ENCODE data around the gene CA14.
"Not testable (repeated sequence)": the region's sequence is repeated elsewhere in the genome, so short reads cannot be mapped to it uniquely, and the experiment has no call there.

CA14 gene

GRCh38 chr1:150280138-150280707 lies 22.6 kb downstream of the CA14 start:
- DNase-seq (ENCODE audit: low read depth in 2 of 2) = no peak

- peak; percentile 30 to 38 for DNase-seq (ENCODE audit: low read depth in 2 of 2)
Measured at GRCh38 chr1:150281221-150281757, 23.7 kb downstream of the CA14 start.

- DNase-seq (ENCODE audit: low read depth in 2 of 2) = peak; percentile 42 to 61
Measured at GRCh38 chr1:150281758-150282557, 24.4 kb downstream of the CA14 start, which contains the start of gene CIART. Gene CIART, plus strand, starts transcription at chr1:150282554. Its CDS starts 714 bp downstream, at chr1:150283268.

- no peak for DNase-seq (ENCODE audit: low read depth in 2 of 2)
Measured at GRCh38 chr1:150282558-150282958, 25.0 kb downstream of the CA14 start.

- no peak for DNase-seq (ENCODE audit: low read depth in 2 of 2)
Measured at GRCh38 chr1:150283260-150283659, 25.7 kb downstream of the CA14 start.

GRCh38 chr1:150288382-150288781 lies 30.8 kb downstream of the CA14 start:
- no peak for DNase-seq (ENCODE audit: low read depth in 2 of 2)

GRCh38 chr1:150288822-150289221 lies 31.2 kb downstream of the CA14 start:
- no peak for DNase-seq (ENCODE audit: low read depth in 2 of 2)

GRCh38 chr1:150293433-150294253 lies 36.1 kb downstream of the CA14 start, which contains the start of gene MRPS21:
Gene MRPS21, plus strand, starts transcription at chr1:150293861. Its CDS starts 506 bp downstream, at chr1:150294367.
- DNase-seq (ENCODE audit: low read depth in 2 of 2) = peak; percentile 80

GRCh38 chr1:150295476-150295875 lies 37.9 kb downstream of the CA14 start:
- no peak for DNase-seq (ENCODE audit: low read depth in 2 of 2)

GRCh38 chr1:150299716-150300115 lies 42.1 kb downstream of the CA14 start:
- no peak for DNase-seq (ENCODE audit: low read depth in 2 of 2)

- DNase-seq (ENCODE audit: low read depth in 2 of 2) = no peak
Measured at GRCh38 chr1:150302338-150302737, 44.8 kb downstream of the CA14 start.

GRCh38 chr1:150302902-150303301 lies 45.3 kb downstream of the CA14 start:
- no peak for DNase-seq (ENCODE audit: low read depth in 2 of 2)

- DNase-seq (ENCODE audit: low read depth in 2 of 2) = not testable (repeated sequence)
Measured at GRCh38 chr1:150308585-150308984, 51.0 kb downstream of the CA14 start.

- DNase-seq (ENCODE audit: low read depth in 2 of 2) = no peak
Measured at GRCh38 chr1:150309758-150310508, 52.4 kb downstream of the CA14 start.

- DNase-seq (ENCODE audit: low read depth in 2 of 2) = no peak
Measured at GRCh38 chr1:150311762-150312161, 54.2 kb downstream of the CA14 start.
